Stimulated activated CD8-positive, alpha-beta memory T cell treated with anti-CD3 and anti-CD28 coated beads, Interleukin-7, amount 100 ng/mL, for 48 hours (primary cell): Measurements from ENCODE around the gene OSBPL8.
"Not testable (repeated sequence)": the region's sequence is repeated elsewhere in the genome, so short reads cannot be mapped to it uniquely, and the experiment has no call there.

Source experiments
- DNase-seq, 2 donors: peaks; one replicate each; pipeline ENCODE4 v3.0.0-alpha.2; 2020; ENCODE audit warnings: low read depth in 1 of 2; ENCODE audit errors: extremely low read depth in 1 of 2

Gene OSBPL8

GRCh38 chr12:76480796-76481195, 78.8 kb downstream of the OSBPL8 start:
- DNase-seq, result no peak

- DNase-seq, result no peak
Measured at GRCh38 chr12:76478045-76478444, 81.5 kb downstream of the OSBPL8 start.

GRCh38 chr12:76472862-76473261, 86.7 kb downstream of the OSBPL8 start:
- DNase-seq, result not testable (repeated sequence)

- no peak for DNase-seq
Measured at GRCh38 chr12:76471579-76471978, 88.0 kb downstream of the OSBPL8 start.

- no peak for DNase-seq
Measured at GRCh38 chr12:76470028-76470939, 89.3 kb downstream of the OSBPL8 start.

- no peak for DNase-seq
Measured at GRCh38 chr12:76464631-76465166, 94.9 kb downstream of the OSBPL8 start.

GRCh38 chr12:76462668-76463224, 96.8 kb downstream of the OSBPL8 start:
- no peak for DNase-seq

- no peak for DNase-seq
Measured at GRCh38 chr12:76460807-76461206, 98.8 kb downstream of the OSBPL8 start.

GRCh38 chr12:76457818-76458217, 101.8 kb downstream of the OSBPL8 start:
- no peak for DNase-seq

- no peak for DNase-seq
Measured at GRCh38 chr12:76457010-76457409, 102.6 kb downstream of the OSBPL8 start.

- peak in 1 of 2 donors; percentile 16 for DNase-seq
Measured at GRCh38 chr12:76455582-76456345, 103.8 kb downstream of the OSBPL8 start.

GRCh38 chr12:76451528-76451927, 108.0 kb downstream of the OSBPL8 start:
- no peak for DNase-seq

- DNase-seq, result no peak
Measured at GRCh38 chr12:76450690-76451089, 108.9 kb downstream of the OSBPL8 start.

GRCh38 chr12:76449993-76450392, 109.6 kb downstream of the OSBPL8 start:
- DNase-seq, result no peak

- DNase-seq, result no peak
Measured at GRCh38 chr12:76449583-76449982, 110.0 kb downstream of the OSBPL8 start.

- no peak for DNase-seq
Measured at GRCh38 chr12:76449016-76449415, 110.6 kb downstream of the OSBPL8 start.

GRCh38 chr12:76446090-76446489, 113.5 kb downstream of the OSBPL8 start:
- no peak for DNase-seq

- no peak for DNase-seq
Measured at GRCh38 chr12:76445462-76445861, 114.1 kb downstream of the OSBPL8 start.

- no peak for DNase-seq
Measured at GRCh38 chr12:76444408-76444984, 115.1 kb downstream of the OSBPL8 start.

GRCh38 chr12:76441016-76441415, 118.6 kb downstream of the OSBPL8 start:
- no peak for DNase-seq

- DNase-seq, result no peak
Measured at GRCh38 chr12:76432733-76433132, 126.8 kb downstream of the OSBPL8 start.
